ENCODE data around the gene GPC6.

Gene GPC6

DNA sequence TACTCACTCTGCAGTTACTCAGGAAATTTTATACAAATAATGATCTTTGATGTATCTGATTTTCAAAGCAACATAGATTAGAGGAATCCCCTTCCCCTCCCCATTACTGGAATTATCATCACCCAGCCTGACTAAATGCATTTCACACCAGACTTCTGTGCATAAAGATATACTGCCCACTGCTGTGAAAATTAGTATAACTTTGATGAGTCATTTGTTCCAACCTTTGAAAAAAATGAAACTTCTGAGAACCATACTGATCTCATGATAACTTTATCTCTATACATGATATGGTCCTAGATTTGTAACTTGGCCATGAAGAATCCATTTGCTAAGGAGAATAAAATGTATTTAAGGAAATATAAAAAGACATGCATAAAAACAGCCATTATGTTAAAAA lies 63.9 kb downstream of the GPC6 start:
- no peaks in the 10 kb centered on the region for H3K9me3 ChIP-seq (replicated peaks; ENCODE audit: insufficient read depth, low read length)
- H3K4me3 ChIP-seq (ENCODE audit: low read length) = no peak overlapping the region
- H3K79me2 ChIP-seq (ENCODE audit: low read length) = no peaks in the 10 kb centered on the region
- no peaks in the 10 kb centered on the region for H3F3A ChIP-seq (ENCODE audit: insufficient read depth, low read length)
- H3K27me3 ChIP-seq (replicated peaks; ENCODE audit: insufficient read depth, low read length) = no peaks in the 10 kb centered on the region
- H3K36me3 ChIP-seq (replicated peaks; ENCODE audit: insufficient read depth, low read length) = no peaks in the 10 kb centered on the region
- no peak overlapping the region for H3K27ac ChIP-seq (ENCODE audit: low read length)
- DNase-seq = no peak
- no peak overlapping the region for H3K9ac ChIP-seq (ENCODE audit: low read length)
- no peak overlapping the region for H3K4me2 ChIP-seq (ENCODE audit: low read depth, low read length)
- no peaks in the 10 kb centered on the region for H4K20me1 ChIP-seq (ENCODE audit: insufficient read depth, low read length)
- TF ChIP-seq EZH2phosphoT487 (IDR thresholded peaks at IDR 0.05; ENCODE audit: low read length) (no peak), EZH2 (optimal IDR thresholded peaks at IDR 0.05; ENCODE audit: low read depth, low read length) (no peak), CTCF (IDR thresholded peaks at IDR 0.05; ENCODE audit: low read length) (no peak)
- H2AFZ ChIP-seq (ENCODE audit: low read length) = no peak overlapping the region
- no peaks in the 10 kb centered on the region for H3K9me2 ChIP-seq (replicated peaks; ENCODE audit: insufficient read depth, low read length)
- H3K4me1 ChIP-seq (ENCODE audit: low read length) = no peaks in the 10 kb centered on the region

- no peak overlapping the region for H3K27ac ChIP-seq (ENCODE audit: low read length)
- H3F3A ChIP-seq (ENCODE audit: insufficient read depth, low read length) = no peaks in the 10 kb centered on the region
- H3K36me3 ChIP-seq (replicated peaks; ENCODE audit: insufficient read depth, low read length) = no peaks in the 10 kb centered on the region
- no peak for DNase-seq
- no peaks in the 10 kb centered on the region for H3K27me3 ChIP-seq (replicated peaks; ENCODE audit: insufficient read depth, low read length)
- H3K4me3 ChIP-seq (ENCODE audit: low read length) = no peak overlapping the region
- H4K20me1 ChIP-seq (ENCODE audit: insufficient read depth, low read length) = no peaks in the 10 kb centered on the region
- no peak for TF ChIP-seq EZH2 (optimal IDR thresholded peaks at IDR 0.05; ENCODE audit: low read depth, low read length)
- no peak for TF ChIP-seq CTCF (IDR thresholded peaks at IDR 0.05; ENCODE audit: low read length)
- H3K79me2 ChIP-seq (ENCODE audit: low read length) = no peaks in the 10 kb centered on the region
- H3K9ac ChIP-seq (ENCODE audit: low read length) = no peak overlapping the region
- no peaks in the 10 kb centered on the region for H3K9me3 ChIP-seq (replicated peaks; ENCODE audit: insufficient read depth, low read length)
- no peak overlapping the region for H2AFZ ChIP-seq (ENCODE audit: low read length)
- H3K4me2 ChIP-seq (ENCODE audit: low read depth, low read length) = no peak overlapping the region
- no peaks in the 10 kb centered on the region for H3K9me2 ChIP-seq (replicated peaks; ENCODE audit: insufficient read depth, low read length)
- no peaks in the 10 kb centered on the region for H3K4me1 ChIP-seq (ENCODE audit: low read length)
Observed at GRCh38 chr13:93292366-93292765, 65.8 kb downstream of the GPC6 start.

GRCh38 chr13:93293710-93294109 lies 67.1 kb downstream of the GPC6 start:
- Histone ChIP-seq H3K9ac (ENCODE audit: low read length) (no peak overlapping the region), H3K36me3 (replicated peaks; ENCODE audit: insufficient read depth, low read length) (no peaks in the 10 kb centered on the region)
- no peak for DNase-seq

More at GRCh38 chr13:93293710-93294109, 67.1 kb downstream of the GPC6 start:
- Histone ChIP-seq H3K27ac (ENCODE audit: low read length) (no peak overlapping the region), H4K20me1 (ENCODE audit: insufficient read depth, low read length) (no peaks in the 10 kb centered on the region), H3K4me2 (ENCODE audit: low read depth, low read length) (no peak overlapping the region), H3F3A (ENCODE audit: insufficient read depth, low read length) (no peaks in the 10 kb centered on the region), H3K9me2 (replicated peaks; ENCODE audit: insufficient read depth, low read length) (no peaks in the 10 kb centered on the region), H3K79me2 (ENCODE audit: low read length) (no peaks in the 10 kb centered on the region), H2AFZ (ENCODE audit: low read length) (no peak overlapping the region), H3K4me1 (ENCODE audit: low read length) (no peaks in the 10 kb centered on the region), H3K4me3 (ENCODE audit: low read length) (no peak overlapping the region), H3K9me3 (replicated peaks; ENCODE audit: insufficient read depth, low read length) (no peaks in the 10 kb centered on the region), H3K27me3 (replicated peaks; ENCODE audit: insufficient read depth, low read length) (no peaks in the 10 kb centered on the region)
- TF ChIP-seq CTCF (IDR thresholded peaks at IDR 0.05; ENCODE audit: low read length) = no peak
- no peak for TF ChIP-seq EZH2phosphoT487 (IDR thresholded peaks at IDR 0.05; ENCODE audit: low read length)
- TF ChIP-seq EZH2 (optimal IDR thresholded peaks at IDR 0.05; ENCODE audit: low read depth, low read length) = no peak
